ENCODE measurements around the gene CAMK2N2.
"Not testable (repeated sequence)": the region's sequence is repeated elsewhere in the genome, so short reads cannot be mapped to it uniquely, and the experiment has no call there.

CAMK2N2 gene

DNA sequence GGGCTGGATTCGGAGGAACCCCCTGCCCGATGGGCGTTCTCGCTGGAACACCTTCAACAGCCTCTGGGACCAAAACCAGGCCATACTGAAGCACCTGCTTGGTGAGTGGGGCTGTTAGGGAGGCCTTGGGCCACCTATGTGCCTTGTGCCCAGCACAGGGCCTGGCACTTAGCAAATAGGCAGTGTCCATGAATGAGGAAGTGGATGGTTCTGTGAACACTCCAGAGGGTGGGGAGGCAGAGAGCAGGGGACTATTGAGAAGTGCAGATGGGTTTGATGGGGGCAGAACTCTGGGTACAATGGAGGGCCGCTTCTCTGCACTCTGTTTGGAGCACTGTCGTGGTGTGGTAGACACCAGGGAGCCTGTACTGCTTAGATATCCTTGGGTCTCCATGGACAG is 16.0 kb upstream of the CAMK2N2 start:
- H3K4me3 ChIP-seq (ENCODE audit: low read depth, low read length), result no peak overlapping the region
- TF ChIP-seq, protein P1, sequence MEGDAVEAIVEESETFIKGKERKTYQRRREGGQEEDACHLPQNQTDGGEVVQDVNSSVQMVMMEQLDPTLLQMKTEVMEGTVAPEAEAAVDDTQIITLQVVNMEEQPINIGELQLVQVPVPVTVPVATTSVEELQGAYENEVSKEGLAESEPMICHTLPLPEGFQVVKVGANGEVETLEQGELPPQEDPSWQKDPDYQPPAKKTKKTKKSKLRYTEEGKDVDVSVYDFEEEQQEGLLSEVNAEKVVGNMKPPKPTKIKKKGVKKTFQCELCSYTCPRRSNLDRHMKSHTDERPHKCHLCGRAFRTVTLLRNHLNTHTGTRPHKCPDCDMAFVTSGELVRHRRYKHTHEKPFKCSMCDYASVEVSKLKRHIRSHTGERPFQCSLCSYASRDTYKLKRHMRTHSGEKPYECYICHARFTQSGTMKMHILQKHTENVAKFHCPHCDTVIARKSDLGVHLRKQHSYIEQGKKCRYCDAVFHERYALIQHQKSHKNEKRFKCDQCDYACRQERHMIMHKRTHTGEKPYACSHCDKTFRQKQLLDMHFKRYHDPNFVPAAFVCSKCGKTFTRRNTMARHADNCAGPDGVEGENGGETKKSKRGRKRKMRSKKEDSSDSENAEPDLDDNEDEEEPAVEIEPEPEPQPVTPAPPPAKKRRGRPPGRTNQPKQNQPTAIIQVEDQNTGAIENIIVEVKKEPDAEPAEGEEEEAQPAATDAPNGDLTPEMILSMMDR (IDR thresholded peaks at IDR 0.05; ENCODE audit: insufficient read depth, low read length, missing control alignments), result no peak
- CTCF ChIA-PET, result no interaction called here
- POLR2A ChIA-PET, result no interaction called here
- no peak for DNase-seq (ENCODE audit: low read depth, low spot score)

DNA sequence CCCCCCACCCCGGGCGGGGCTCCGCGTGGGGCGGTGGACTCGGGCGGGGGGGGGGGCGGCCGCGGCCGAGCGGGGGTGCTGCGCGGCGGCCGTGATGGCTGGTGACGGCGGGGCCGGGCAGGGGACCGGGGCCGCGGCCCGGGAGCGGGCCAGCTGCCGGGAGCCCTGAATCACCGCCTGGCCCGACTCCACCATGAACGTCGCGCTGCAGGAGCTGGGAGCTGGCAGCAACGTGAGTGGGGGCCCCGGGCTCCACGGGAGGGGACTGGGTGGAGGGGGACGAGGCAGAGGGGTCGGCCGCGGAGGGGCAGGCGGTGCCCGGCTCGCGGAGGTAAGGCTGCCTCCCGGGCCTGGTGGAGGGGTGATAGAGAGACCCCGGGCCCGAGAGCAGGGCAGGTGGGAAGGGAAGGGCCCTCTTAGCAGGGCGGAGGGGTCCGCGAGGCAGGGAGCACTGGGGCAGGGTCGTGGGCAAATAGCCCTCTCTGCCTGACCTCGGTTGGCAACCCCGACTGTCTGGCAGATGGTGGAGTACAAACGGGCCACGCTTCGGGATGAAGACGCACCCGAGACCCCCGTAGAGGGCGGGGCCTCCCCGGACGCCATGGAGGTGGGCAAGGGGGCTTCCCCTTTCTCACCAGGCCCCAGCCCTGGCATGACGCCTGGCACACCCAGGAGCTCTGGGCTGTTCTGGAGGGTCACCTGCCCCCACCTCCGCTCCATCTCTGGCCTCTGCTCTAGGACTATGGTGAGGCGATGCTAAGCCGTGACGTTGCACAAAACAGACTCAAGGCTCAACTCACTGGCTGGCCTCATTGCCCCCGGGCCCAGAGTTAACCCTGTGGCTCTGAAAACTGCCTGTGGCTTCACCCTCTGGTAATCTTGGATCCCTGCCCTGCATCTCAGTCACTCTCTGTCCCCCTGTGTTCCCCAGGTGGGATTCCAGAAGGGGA is 14.9 kb upstream of the CAMK2N2 start, which contains the start of gene ECE2:
TSS of gene ECE2 (plus strand) at position 62 of the 950 bp plus-strand sequence. CDS start at position 194, 132 bp downstream.
- POLR2A ChIA-PET, result no interaction called here
- no peak for DNase-seq (ENCODE audit: low read depth, low spot score)
- CTCF ChIA-PET, result interaction anchor here (0.6 kb wide), 1 partner anchor 432 kb away, joined by 3 read pairs; no protein-coding TSS in a partner anchor
- TF ChIP-seq, protein P1 (IDR thresholded peaks at IDR 0.05; ENCODE audit: insufficient read depth, low read length, missing control alignments), result no peak
- no peak within 1 kb of the TSS for H3K4me3 ChIP-seq (ENCODE audit: low read depth, low read length)

DNA sequence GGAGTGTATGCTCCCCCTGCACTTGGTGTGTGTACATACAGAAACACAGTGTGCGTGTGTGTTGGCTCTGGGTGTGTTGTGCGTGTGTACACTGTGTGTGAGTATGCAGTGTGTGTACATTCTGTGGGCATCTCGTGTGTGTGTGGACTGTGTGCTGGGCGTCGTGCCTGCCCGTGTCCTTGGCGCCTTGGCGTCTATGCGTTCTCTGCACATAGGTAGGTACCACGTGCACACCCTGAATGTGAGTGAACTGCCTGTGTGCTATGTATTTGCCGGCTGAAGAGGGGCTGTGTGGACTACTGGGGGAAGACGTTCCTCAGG is 14.0 kb upstream of the CAMK2N2 start:
- H3K4me3 ChIP-seq (ENCODE audit: low read depth, low read length), result no peak overlapping the region
- CTCF ChIA-PET, result no interaction called here
- TF ChIP-seq, protein P1 (IDR thresholded peaks at IDR 0.05; ENCODE audit: insufficient read depth, low read length, missing control alignments), result no peak
- no peak for DNase-seq (ENCODE audit: low read depth, low spot score)
- POLR2A ChIA-PET, result no interaction called here

DNA sequence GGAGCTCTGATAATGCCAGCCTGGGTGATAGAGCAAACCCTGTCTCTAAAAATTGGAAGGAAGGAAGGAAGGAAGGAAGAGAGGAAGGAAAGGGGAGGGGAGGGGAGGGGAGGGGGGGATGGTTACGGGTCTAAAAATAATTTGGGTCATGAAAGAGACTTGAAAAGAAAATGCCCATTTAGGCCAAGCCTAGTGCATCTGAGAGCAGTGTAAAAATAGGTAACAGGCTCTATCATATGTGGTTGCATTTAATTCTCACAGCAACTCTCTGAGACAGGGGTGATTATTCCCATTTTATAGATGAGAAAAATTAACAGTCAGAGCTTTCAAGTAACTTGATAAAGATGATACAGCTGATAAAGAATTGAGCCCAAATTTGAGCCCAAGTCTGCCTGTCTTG is 10.9 kb upstream of the CAMK2N2 start:
- TF ChIP-seq, protein P1 (IDR thresholded peaks at IDR 0.05; ENCODE audit: insufficient read depth, low read length, missing control alignments), result no peak
- no peak overlapping the region for H3K4me3 ChIP-seq (ENCODE audit: low read depth, low read length)
- DNase-seq (ENCODE audit: low read depth, low spot score), result no peak
- CTCF ChIA-PET, result interaction anchor here (1.0 to 1.8 kb wide), 4 partner anchors 17 to 45 kb away, joined by 3 to 9 read pairs (median 4); partner anchors contain the start of gene EEF1AKMT4
- POLR2A ChIA-PET, result no interaction called here

DNA sequence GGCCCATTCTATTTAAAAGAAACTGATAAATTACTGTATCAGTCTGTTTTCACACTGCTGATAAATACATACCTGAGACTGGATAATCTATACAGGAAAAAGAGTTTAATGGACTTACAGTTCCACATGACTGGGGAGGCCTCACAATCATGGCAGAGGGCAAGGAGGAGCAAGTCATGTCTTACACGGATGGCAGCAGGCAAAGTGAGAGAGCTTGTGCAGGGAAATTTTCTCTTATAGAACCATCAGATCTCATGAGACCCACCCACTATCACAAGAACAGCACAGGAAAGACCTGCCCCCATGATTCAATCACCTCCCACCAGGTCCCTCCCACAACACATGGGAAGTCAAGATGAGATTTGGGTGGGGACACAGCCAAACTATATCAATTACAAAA is 5.9 kb upstream of the CAMK2N2 start:
- H3K4me3 ChIP-seq (ENCODE audit: low read depth, low read length); CTCF ChIA-PET; DNase-seq (ENCODE audit: low read depth, low spot score); POLR2A ChIA-PET: not testable (repeated sequence)

DNA sequence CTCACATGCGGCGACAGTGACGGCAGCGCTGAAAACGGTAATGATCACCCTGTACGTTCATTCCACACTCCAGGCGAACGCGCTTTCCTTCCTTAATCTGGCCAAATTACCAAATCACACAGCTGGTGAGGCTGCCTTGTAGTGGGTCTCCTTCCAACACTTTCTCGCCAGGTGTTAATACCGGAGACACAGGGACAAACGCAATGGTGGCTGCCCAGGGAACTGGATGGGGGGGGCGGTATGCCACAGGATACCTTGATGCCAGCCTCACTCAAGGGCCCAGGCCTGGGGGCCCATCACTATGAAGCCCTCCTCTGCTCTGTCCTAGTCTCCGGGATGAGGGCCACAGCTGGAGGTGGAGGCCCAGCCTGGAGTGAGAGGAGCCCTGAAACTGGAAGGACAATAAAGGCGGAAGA is 1.4 kb upstream of the CAMK2N2 start:
- DNase-seq (ENCODE audit: low read depth, low spot score), result no peak
- POLR2A ChIA-PET, result no interaction called here
- CTCF ChIA-PET, result interaction anchor here (0.7 to 1.8 kb wide), 5 partner anchors 10 to 35 kb away, joined by 3 to 12 read pairs (median 4); partner anchors contain the start of gene EEF1AKMT4

More for the DNA sequence above, 1.4 kb upstream of the CAMK2N2 start:
- H3K4me3 ChIP-seq (ENCODE audit: low read depth, low read length), result peak overlapping the region; percentile 12; the same call in 1 of the 2 replicates
- TF ChIP-seq, protein P1 (IDR thresholded peaks at IDR 0.05; ENCODE audit: insufficient read depth, low read length, missing control alignments), result no peak
